ACC112 (cell line): ENCODE data around the gene TMEM187.
"Not testable (repeated sequence)": the region's sequence is repeated elsewhere in the genome, so short reads cannot be mapped to it uniquely, and the experiment has no call there.

ENCODE experiments used
- H2AFZ ChIP-seq: fragments of 200-600 bp; sonication (generic); one replicate; pipeline ENCODE4 v1.6.0; 2017; ENCODE audit warnings: antibody characterized with exemption, low read length; ENCODE audit not compliant: unreplicated experiment
- H3K27ac ChIP-seq: fragments of 200-600 bp; sonication (generic); 2 replicates; pipeline ENCODE4 v1.5.1; 2014; ENCODE audit warnings: low read depth, mild to moderate bottlenecking, antibody characterized with exemption, low read length, moderate library complexity
- H3K27me3 ChIP-seq: fragments of 200-600 bp; sonication (generic); 2 replicates; pipeline ENCODE4 v1.6.1; 2014; ENCODE audit warnings: mild to moderate bottlenecking, antibody characterized with exemption, low read length, moderate library complexity, mixed read lengths; ENCODE audit not compliant: insufficient read depth
- H3K36me3 ChIP-seq: fragments of 200-600 bp; sonication (generic); 2 replicates; pipeline ENCODE4 v1.6.1; 2016; ENCODE audit warnings: mild to moderate bottlenecking, antibody characterized with exemption, low read length, moderate library complexity, mixed read lengths; ENCODE audit not compliant: insufficient read depth
- H3K4me1 ChIP-seq: fragments of 200-600 bp; sonication (generic); one replicate; pipeline ENCODE4 v1.6.1; 2016; ENCODE audit warnings: low read length, mixed read lengths; ENCODE audit not compliant: insufficient read depth, unreplicated experiment, control insufficient read depth
- H3K4me3 ChIP-seq: fragments of 200-600 bp; sonication (generic); 2 replicates; pipeline ENCODE4 v1.5.1; 2014; ENCODE audit warnings: mild to moderate bottlenecking, low read depth, low read length
- H3K79me2 ChIP-seq: fragments of 200-600 bp; sonication (generic); one replicate; pipeline ENCODE4 v1.6.0; 2016; ENCODE audit warnings: low read length; ENCODE audit not compliant: control insufficient read depth, unreplicated experiment, insufficient read depth

The TMEM187 gene

GRCh38 chrX:153991013-153991580, 18.5 kb downstream of the TMEM187 start:
- no peaks in the 10 kb centered on the region for H3K27me3 ChIP-seq
- H2AFZ ChIP-seq, result no peak overlapping the region
- no peaks in the 10 kb centered on the region for H3K36me3 ChIP-seq
- no peak overlapping the region for H3K27ac ChIP-seq
- H3K4me3 ChIP-seq, result no peak overlapping the region
- H3K4me1 ChIP-seq, result no peaks in the 10 kb centered on the region
- no peaks in the 10 kb centered on the region for H3K79me2 ChIP-seq

DNA sequence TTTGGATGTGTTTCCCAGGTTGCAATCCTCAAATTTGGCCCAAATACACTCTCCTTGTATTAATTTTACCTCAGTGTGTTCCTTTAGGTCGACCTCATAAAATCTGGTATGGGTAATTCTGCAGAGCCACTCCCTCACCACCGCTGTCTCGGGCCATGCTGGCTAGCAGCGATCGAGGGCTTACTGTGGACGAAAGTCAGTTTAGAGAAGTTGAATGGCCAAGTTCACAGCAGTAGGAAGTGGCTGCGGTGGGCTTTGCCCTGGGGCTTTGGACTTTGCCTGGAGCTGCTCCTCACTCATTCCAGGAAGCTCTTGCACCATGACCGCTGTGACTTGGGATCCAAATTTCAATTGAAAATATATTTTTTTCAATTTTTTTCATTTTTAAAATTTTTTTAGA, 19.6 kb downstream of the TMEM187 start:
- H3K4me3 ChIP-seq, result no peak overlapping the region
- no peak overlapping the region for H3K27ac ChIP-seq
- no peak overlapping the region for H2AFZ ChIP-seq
- H3K36me3 ChIP-seq, result no peaks in the 10 kb centered on the region
- H3K27me3 ChIP-seq, result no peaks in the 10 kb centered on the region
- H3K4me1 ChIP-seq, result no peaks in the 10 kb centered on the region
- H3K79me2 ChIP-seq, result no peaks in the 10 kb centered on the region

- H3K27me3 ChIP-seq, result no peaks in the 10 kb centered on the region
- H3K4me1 ChIP-seq, result no peaks in the 10 kb centered on the region
- H3K79me2 ChIP-seq, result no peaks in the 10 kb centered on the region
- no peaks in the 10 kb centered on the region for H3K36me3 ChIP-seq
- H3K4me3 ChIP-seq, result no peak overlapping the region
- no peak overlapping the region for H2AFZ ChIP-seq
- no peak overlapping the region for H3K27ac ChIP-seq
Measured at GRCh38 chrX:153993079-153993478, 20.5 kb downstream of the TMEM187 start.

GRCh38 chrX:153993978-153994377, 21.4 kb downstream of the TMEM187 start:
- H3K27me3 ChIP-seq, result no peaks in the 10 kb centered on the region
- no peak overlapping the region for H3K27ac ChIP-seq
- no peak overlapping the region for H2AFZ ChIP-seq
- H3K4me3 ChIP-seq, result no peak overlapping the region
- H3K79me2 ChIP-seq, result no peaks in the 10 kb centered on the region
- H3K36me3 ChIP-seq, result no peaks in the 10 kb centered on the region
- no peaks in the 10 kb centered on the region for H3K4me1 ChIP-seq

- not testable (repeated sequence) for H3K27me3 ChIP-seq, H3K79me2 ChIP-seq, H3K4me3 ChIP-seq
Measured at GRCh38 chrX:153994398-153994797, 21.8 kb downstream of the TMEM187 start.

GRCh38 chrX:153995504-153995903, 22.9 kb downstream of the TMEM187 start:
- Histone ChIP-seq H3K27me3 (no peaks in the 10 kb centered on the region), H3K79me2 (no peaks in the 10 kb centered on the region), H3K36me3 (no peaks in the 10 kb centered on the region), H3K4me1 (no peaks in the 10 kb centered on the region), H2AFZ (no peak overlapping the region), H3K4me3 (no peak overlapping the region), H3K27ac (no peak overlapping the region)

More at GRCh38 chrX:153994398-153994797, 21.8 kb downstream of the TMEM187 start:
- H3K27ac ChIP-seq, H3K4me1 ChIP-seq, H3K36me3 ChIP-seq, H2AFZ ChIP-seq: not testable (repeated sequence)

DNA sequence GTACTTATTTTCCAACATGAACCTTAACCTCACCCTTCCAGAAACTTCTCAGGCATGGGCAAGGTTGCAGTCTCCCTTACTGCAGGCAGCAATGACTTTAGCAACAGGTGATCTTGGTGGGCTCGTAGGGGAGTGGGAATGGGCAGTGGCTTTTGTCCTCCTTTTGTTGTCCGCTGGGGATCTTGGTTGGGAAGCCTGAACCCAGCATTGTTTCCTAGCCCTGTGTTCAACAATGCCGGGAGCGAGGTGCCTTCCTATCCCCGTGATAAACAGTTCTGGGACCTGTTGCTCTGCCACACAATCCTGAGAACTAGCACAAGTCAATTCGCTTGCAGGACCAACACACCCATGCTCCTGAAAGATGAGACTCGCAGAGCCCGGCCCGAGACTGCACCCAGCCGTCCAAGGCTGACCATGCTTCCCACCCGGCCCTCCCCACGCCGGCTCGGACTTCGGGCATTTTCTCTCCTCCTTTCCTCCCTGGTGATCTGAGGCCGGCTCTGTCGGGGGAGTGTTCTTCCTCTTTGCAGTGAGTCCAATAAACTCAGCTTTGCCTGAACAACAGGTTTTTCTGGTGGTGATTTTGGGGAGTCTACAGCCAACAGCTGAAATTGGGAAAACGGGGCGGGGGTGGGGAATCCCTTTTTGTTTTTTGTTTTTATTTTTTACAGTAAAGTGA, 26.9 kb downstream of the TMEM187 start:
- Histone ChIP-seq H2AFZ (no peak overlapping the region), H3K79me2 (no peaks in the 10 kb centered on the region), H3K4me1 (peaks cover 3% of the 10 kb centered on the region), H3K36me3 (no peaks in the 10 kb centered on the region), H3K27ac (no peak overlapping the region), H3K4me3 (no peak overlapping the region), H3K27me3 (no peaks in the 10 kb centered on the region)

DNA sequence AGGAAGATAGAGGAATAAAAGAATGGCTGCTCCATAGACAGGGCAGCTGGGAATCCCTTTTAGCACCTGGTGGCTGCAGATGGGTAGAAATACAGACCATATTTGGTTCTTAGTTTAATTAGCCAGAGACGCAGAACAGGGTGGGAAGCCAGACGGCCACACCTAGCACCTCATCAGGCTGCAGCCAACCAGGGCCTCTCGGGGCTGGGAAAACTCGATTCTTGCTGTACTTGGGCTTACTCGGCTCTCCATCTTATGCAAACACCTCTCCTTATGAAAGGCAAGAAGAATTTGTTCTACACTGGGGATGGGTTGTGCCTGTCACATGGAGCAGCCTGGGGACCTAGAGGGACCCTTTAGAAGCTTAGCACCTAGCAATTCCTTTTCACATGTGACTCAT, 27.5 kb downstream of the TMEM187 start:
- Histone ChIP-seq H3K4me1 (peaks cover 3% of the 10 kb centered on the region), H2AFZ (no peak overlapping the region), H3K36me3 (no peaks in the 10 kb centered on the region), H3K4me3 (no peak overlapping the region), H3K79me2 (no peaks in the 10 kb centered on the region), H3K27ac (no peak overlapping the region), H3K27me3 (no peaks in the 10 kb centered on the region)

- Histone ChIP-seq H3K4me1 (peaks cover 3% of the 10 kb centered on the region), H3K36me3 (no peaks in the 10 kb centered on the region), H3K27ac (peak overlapping the region; percentile 71), H3K4me3 (no peak overlapping the region), H3K79me2 (no peaks in the 10 kb centered on the region), H3K27me3 (no peaks in the 10 kb centered on the region), H2AFZ (peak overlapping the region; percentile 23)
Measured at GRCh38 chrX:154002215-154002719, 29.7 kb downstream of the TMEM187 start.

- H3K27ac ChIP-seq, result no peak overlapping the region
- H3K27me3 ChIP-seq, result no peaks in the 10 kb centered on the region
- no peaks in the 10 kb centered on the region for H3K36me3 ChIP-seq
- no peaks in the 10 kb centered on the region for H3K79me2 ChIP-seq
- no peak overlapping the region for H2AFZ ChIP-seq
- no peak overlapping the region for H3K4me3 ChIP-seq
- H3K4me1 ChIP-seq, result peaks cover 3% of the 10 kb centered on the region
Measured at GRCh38 chrX:154004315-154004714, 31.8 kb downstream of the TMEM187 start.

DNA sequence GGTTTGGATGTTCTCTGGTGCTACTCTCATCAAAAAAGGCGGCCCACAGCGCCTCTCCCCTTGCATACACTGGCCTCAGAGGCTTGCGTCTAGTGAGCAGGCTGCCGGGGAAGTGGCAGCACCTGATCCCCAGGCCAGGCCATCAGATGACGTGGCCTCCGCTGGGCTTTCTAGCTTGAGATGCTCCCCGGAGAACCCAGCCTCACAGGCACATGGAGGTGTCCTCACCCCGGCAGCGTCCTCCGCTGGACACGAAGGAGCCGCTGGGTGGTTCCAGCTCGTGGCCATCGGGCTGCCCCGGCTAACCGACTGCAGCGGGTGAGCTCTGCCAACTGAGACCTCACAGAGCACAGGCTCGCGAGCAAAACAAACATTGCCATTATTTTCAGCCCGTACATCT, 34.4 kb downstream of the TMEM187 start:
- no peak overlapping the region for H2AFZ ChIP-seq
- H3K36me3 ChIP-seq, result no peaks in the 10 kb centered on the region
- H3K4me3 ChIP-seq, result no peak overlapping the region
- H3K27ac ChIP-seq, result no peak overlapping the region
- peaks cover 9% of the 10 kb centered on the region for H3K4me1 ChIP-seq
- no peaks in the 10 kb centered on the region for H3K79me2 ChIP-seq
- no peaks in the 10 kb centered on the region for H3K27me3 ChIP-seq
